H1 (cell line): ENCODE measurements around the gene SV2C. TPM values are rescaled to one million over a fixed set of nuclear protein-coding genes. Genes with fewer than 3 reads are reported as not detected.

ENCODE experiments used
- CEBPB ChIP-seq: IDR thresholded peaks from 2 replicates; pipeline ENCODE4 v1.6.1; 2012; ENCODE audit warnings: low read depth, low read length
- GABPA ChIP-seq: IDR thresholded peaks from 2 replicates; pipeline ENCODE4 v1.6.1; 2011; ENCODE audit warnings: mild to moderate bottlenecking, low read length, moderate library complexity, borderline replicate concordance; ENCODE audit not compliant: insufficient read depth
- SP2 ChIP-seq: IDR thresholded peaks from 2 replicates; pipeline ENCODE4 v1.6.1; 2012; ENCODE audit warnings: mild to moderate bottlenecking, low read length, inconsistent platforms
- TAF1 ChIP-seq: IDR thresholded peaks from 2 replicates; pipeline ENCODE4 v1.6.1; 2011; ENCODE audit warnings: mild to moderate bottlenecking, low read depth, low read length
- polyA plus RNA-seq, 7 experiments: library from polyadenylated mRNA; depleted of rRNA in 3 of 7; stranded (reverse) in 5 of 7; unstranded in 2 of 7; fragments of >200 nt in 5 of 7; fragments of 200-250 nt in 2 of 7; gene quantifications; 1 replicate in 5 of 7; 2 replicates in 1 of 7; 4 replicates in 1 of 7; pipeline versions ENCODE4 v1.2.1 to v1.2.3, GENCODE V29; 2011 to 2013; ENCODE audit warnings: missing spikeins in 2 of 7, mixed read lengths in 2 of 7
- total RNA-seq: library from RNA; stranded (reverse); fragmentation: NEBNext Ultra II Directional; extraction: Animal tissue kit (Norgen Biotek cat#: 25700); gene quantifications from 2 replicates; pipeline ENCODE4 v1.2.1, GENCODE V29; 2021

SV2C gene
- total and polyA plus RNA-seq, 2 of the 8 experiments (the other 6 are each of a cell fraction or from before 2014, with no cell fraction given) = 0.08 to 0.24 TPM

- TF ChIP-seq CEBPB (no peak), GABPA (no peak), SP2 (no peak), TAF1 (no peak)
These were observed 306.5 kb downstream of the SV2C start (continued) for GRCh38 chr5:76389513-76390154.
